H9 (cell line): ENCODE results near the gene TMEM201. TPM values are rescaled to one million over a fixed set of nuclear protein-coding genes. Genes with fewer than 3 reads are reported as not detected.

Experiments
- DNase-seq: peaks from one replicate; pipeline ENCODE4 v3.0.0-alpha.2; 2017
- H2AFZ ChIP-seq: one replicate; pipeline ENCODE4 v1.6.1; 2013; ENCODE audit warnings: mild to moderate bottlenecking, low read length, control low read depth, moderate library complexity
- H2AK5ac ChIP-seq: 2 replicates; pipeline ENCODE4 v1.6.1; 2013; ENCODE audit warnings: low read length, control low read depth, mixed read lengths; ENCODE audit not compliant: insufficient read length
- H2BK120ac ChIP-seq: one replicate; pipeline ENCODE4 v1.6.1; 2013; ENCODE audit warnings: low read depth, mild to moderate bottlenecking, low read length, control low read depth, inconsistent platforms; ENCODE audit not compliant: poor library complexity, severe bottlenecking
- H2BK12ac ChIP-seq: 2 replicates; pipeline ENCODE4 v1.6.1; 2013; ENCODE audit warnings: low read length, control low read depth, mixed read lengths, low read depth; ENCODE audit not compliant: insufficient read length
- H2BK15ac ChIP-seq: 2 replicates; pipeline ENCODE4 v1.6.1; 2013; ENCODE audit warnings: low read depth, low read length, control low read depth
- H2BK20ac ChIP-seq: one replicate; pipeline ENCODE4 v1.6.1; 2013; ENCODE audit warnings: low read depth, mild to moderate bottlenecking, low read length, control low read depth, inconsistent platforms; ENCODE audit not compliant: poor library complexity, severe bottlenecking
- H2BK5ac ChIP-seq: 2 replicates; pipeline ENCODE4 v1.6.1; 2013; ENCODE audit warnings: low read length, control low read depth, mixed read lengths; ENCODE audit not compliant: insufficient read length
- H3K14ac ChIP-seq: 2 replicates; pipeline ENCODE4 v1.6.1; 2013; ENCODE audit warnings: low read length, control low read depth; ENCODE audit not compliant: insufficient read depth
- H3K18ac ChIP-seq: 2 replicates; pipeline ENCODE4 v1.6.1; 2013; ENCODE audit warnings: low read depth, mild to moderate bottlenecking, mixed read lengths, low read length, control low read depth; ENCODE audit not compliant: insufficient read length
- H3K23ac ChIP-seq: 2 replicates; pipeline ENCODE4 v1.6.1; 2013; ENCODE audit warnings: low read length, control low read depth, mixed read lengths, low read depth; ENCODE audit not compliant: insufficient read length
- H3K23me2 ChIP-seq: 2 replicates; pipeline ENCODE4 v1.6.1; 2013; ENCODE audit warnings: low read depth, mild to moderate bottlenecking, mixed read lengths, low read length, control low read depth; ENCODE audit not compliant: insufficient read length, poor library complexity, severe bottlenecking
- H3K27ac ChIP-seq: 2 replicates; pipeline ENCODE4 v1.5.1; 2013; ENCODE audit warnings: low read length, control low read depth, mixed read lengths, low read depth; ENCODE audit not compliant: insufficient read length
- H3K27me3 ChIP-seq: 2 replicates; pipeline ENCODE4 v1.6.1; 2013; ENCODE audit warnings: low read length, control low read depth, inconsistent platforms; ENCODE audit not compliant: insufficient read depth
- H3K4ac ChIP-seq: 2 replicates; pipeline ENCODE4 v1.6.1; 2013; ENCODE audit warnings: low read depth, mild to moderate bottlenecking, control low read depth, inconsistent platforms, low read length, moderate library complexity
- H3K4me1 ChIP-seq: 2 replicates; pipeline ENCODE4 v1.6.1; 2013; ENCODE audit warnings: low read length, control low read depth, inconsistent platforms; ENCODE audit not compliant: insufficient read depth
- H3K4me2 ChIP-seq: 2 replicates; pipeline ENCODE4 v1.6.1; 2013; ENCODE audit warnings: low read length, control low read depth, mixed read lengths; ENCODE audit not compliant: insufficient read length, insufficient read depth
- H3K56ac ChIP-seq: 2 replicates; pipeline ENCODE4 v1.6.1; 2013; ENCODE audit warnings: low read depth, mild to moderate bottlenecking, mixed read lengths, low read length, control low read depth; ENCODE audit not compliant: insufficient read length
- H3K79me1 ChIP-seq: 2 replicates; pipeline ENCODE4 v1.6.1; 2013; ENCODE audit warnings: low read depth, mild to moderate bottlenecking, moderate library complexity, low read length, control low read depth, inconsistent platforms; ENCODE audit not compliant: insufficient read depth, poor library complexity, severe bottlenecking
- H3K79me2 ChIP-seq: 2 replicates; pipeline ENCODE4 v1.6.1; 2013; ENCODE audit warnings: low read length, control low read depth, inconsistent platforms; ENCODE audit not compliant: insufficient read depth
- H3K9ac ChIP-seq: 2 replicates; pipeline ENCODE4 v1.6.1; 2013; ENCODE audit warnings: low read length, control low read depth, mixed read lengths; ENCODE audit not compliant: insufficient read length; ENCODE audit errors: extremely low read depth
- H3K9me3 ChIP-seq: one replicate; pipeline ENCODE4 v1.6.1; 2013; ENCODE audit warnings: low read depth, low read length, inconsistent platforms; ENCODE audit not compliant: control insufficient read depth
- H3T11ph ChIP-seq: one replicate; pipeline ENCODE4 v1.6.1; 2013; ENCODE audit warnings: mild to moderate bottlenecking, low read length, control low read depth, inconsistent platforms
- H4K20me1 ChIP-seq: one replicate; pipeline ENCODE4 v1.6.1; 2013; ENCODE audit not compliant: control insufficient read depth, insufficient read length, insufficient read depth
- H4K5ac ChIP-seq: 2 replicates; pipeline ENCODE4 v1.6.1; 2013; ENCODE audit warnings: low read depth, mild to moderate bottlenecking, mixed read lengths, low read length, control low read depth; ENCODE audit not compliant: insufficient read length
- H4K8ac ChIP-seq: replicated peaks from 2 replicates; pipeline ENCODE4 v1.6.1; 2013; ENCODE audit warnings: low read length, control low read depth, mixed read lengths, low read depth; ENCODE audit not compliant: insufficient read length
- H4K91ac ChIP-seq: 2 replicates; pipeline ENCODE4 v1.6.1; 2013; ENCODE audit warnings: low read depth, mild to moderate bottlenecking, moderate library complexity, mixed read lengths, low read length, control low read depth; ENCODE audit not compliant: insufficient read length
- H3K27ac Mint-ChIP-seq, 3 experiments: 2 replicates in 2 of 3; 3 replicates in 1 of 3; pipeline ENCODE4 v1.8.0; 2020 to 2021; ENCODE audit warnings: mixed read lengths in 3 of 3, mild to moderate bottlenecking in 1 of 3, moderate library complexity in 1 of 3
- H3K27me3 Mint-ChIP-seq: 2 replicates; pipeline ENCODE4 v1.8.0; 2021; ENCODE audit warnings: low read depth, mild to moderate bottlenecking, moderate library complexity, mixed read lengths
- H3K36me3 Mint-ChIP-seq, 3 experiments: 2 replicates in 2 of 3; 3 replicates in 1 of 3; pipeline ENCODE4 v1.8.0; 2020 to 2021; ENCODE audit warnings: low read depth in 3 of 3, mixed read lengths in 3 of 3; ENCODE audit not compliant: insufficient read depth in 1 of 3
- H3K4me1 Mint-ChIP-seq, 2 experiments: 2 replicates each; pipeline ENCODE4 v1.8.0; 2020; ENCODE audit warnings: mixed read lengths in 2 of 2
- H3K4me3 Mint-ChIP-seq, 2 experiments: 2 replicates in 1 of 2; 3 replicates in 1 of 2; pipeline ENCODE4 v1.8.0; 2020 to 2021; ENCODE audit warnings: mild to moderate bottlenecking in 2 of 2, mixed read lengths in 2 of 2, moderate library complexity in 1 of 2
- H3K9me3 Mint-ChIP-seq, 2 experiments: 2 replicates in 1 of 2; 3 replicates in 1 of 2; pipeline ENCODE4 v1.8.0; 2020; ENCODE audit warnings: mild to moderate bottlenecking in 2 of 2, mixed read lengths in 2 of 2, moderate library complexity in 1 of 2
- WGBS: extraction: QIAGEN DNeasy Blood & Tissue Kit; methylation state at CpG from one replicate; pipeline ENCODE4 v1.1.7; 2013; ENCODE audit warnings: missing lambda C conversion rate, low lambda C conversion rate, mixed read lengths; ENCODE audit not compliant: insufficient read length; ENCODE audit errors: extremely low coverage; 5-methylcytosine and 5-hydroxymethylcytosine counted together
- total RNA-seq: library from RNA; stranded (reverse); gene quantifications from 2 replicates; pipeline ENCODE4 v1.2.1, GENCODE V29; 2021
- TF ChIP-seq, protein P1 (sequence below): fragments of 200-600 bp; sonication (generic); conservative IDR thresholded peaks from 3 replicates; pipeline ENCODE4 v1.8.0; 2021; ENCODE audit warnings: antibody characterized with exemption, mild to moderate bottlenecking

Gene TMEM201
- total RNA-seq, 1 experiment from 2014 or later, result 31.0 TPM

DNA sequence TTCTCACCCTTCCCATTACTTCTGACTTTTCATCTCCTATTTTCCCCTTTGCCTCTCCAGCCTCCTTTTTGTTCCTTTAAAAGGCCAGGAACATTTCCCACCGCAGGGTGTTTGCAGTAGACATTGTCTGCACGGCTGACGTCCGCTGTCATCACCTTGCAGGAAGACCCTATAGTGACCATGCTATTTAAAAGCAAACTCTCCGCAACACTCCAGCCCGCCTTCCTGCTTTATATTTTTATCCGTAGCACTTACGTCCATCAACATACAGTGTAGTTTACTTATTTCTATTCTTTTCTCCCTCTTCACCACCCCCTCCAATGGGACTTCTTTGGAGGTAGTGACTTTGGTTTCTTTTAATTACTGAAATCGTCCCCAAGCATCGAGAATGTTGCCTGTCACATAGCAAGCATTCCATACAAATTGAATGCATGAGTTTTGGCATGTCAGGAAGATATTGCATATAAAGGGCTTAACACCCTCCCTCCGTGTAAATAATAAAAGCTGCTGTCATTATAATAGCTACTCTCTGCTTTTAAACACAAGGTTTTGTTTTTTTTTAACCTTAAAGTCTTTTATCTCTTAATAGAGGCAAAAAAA is 29.7 kb upstream of the TMEM201 start:
- Histone ChIP-seq H3K79me2 (no peaks in the 10 kb centered on the region), H2BK15ac (no peak overlapping the region), H3K23me2 (no peaks in the 10 kb centered on the region), H3K27me3 (no peaks in the 10 kb centered on the region), H3K4me2 (no peak overlapping the region), H4K20me1 (no peaks in the 10 kb centered on the region), H3K23ac (no peak overlapping the region), H4K5ac (no peak overlapping the region), H3K79me1 (peaks cover 3% of the 10 kb centered on the region), H2AK5ac (no peak overlapping the region), H2BK20ac (no peak overlapping the region), H3K18ac (no peak overlapping the region), H4K91ac (no peak overlapping the region), H3K14ac (no peak overlapping the region), H3K9ac (no peak overlapping the region), H3T11ph (no peak overlapping the region), H2BK120ac (no peak overlapping the region), H3K9me3 (no peaks in the 10 kb centered on the region), H3K4ac (no peak overlapping the region), H3K27ac (no peak overlapping the region), H2BK5ac (no peak overlapping the region), H3K4me1 (no peaks in the 10 kb centered on the region), H4K8ac (no peak overlapping the region), H2AFZ (no peak overlapping the region), H3K56ac (no peak overlapping the region), H2BK12ac (no peak overlapping the region)
- Mint-ChIP-seq H3K9me3 (no peaks in the 10 kb centered on the region), H3K4me1 (peaks cover 5 to 6% of the 10 kb centered on the region in 2 experiments), H3K27ac (no peak overlapping the region), H3K36me3 (peaks cover 29 to 59% (median 58%) of the 10 kb centered on the region in 3 experiments; a peak in 6 of 7 replicates), H3K27me3 (peaks cover 81% of the 10 kb centered on the region), H3K4me3 (no peak overlapping the region)
- no peak for DNase-seq
- TF ChIP-seq, protein P1, sequence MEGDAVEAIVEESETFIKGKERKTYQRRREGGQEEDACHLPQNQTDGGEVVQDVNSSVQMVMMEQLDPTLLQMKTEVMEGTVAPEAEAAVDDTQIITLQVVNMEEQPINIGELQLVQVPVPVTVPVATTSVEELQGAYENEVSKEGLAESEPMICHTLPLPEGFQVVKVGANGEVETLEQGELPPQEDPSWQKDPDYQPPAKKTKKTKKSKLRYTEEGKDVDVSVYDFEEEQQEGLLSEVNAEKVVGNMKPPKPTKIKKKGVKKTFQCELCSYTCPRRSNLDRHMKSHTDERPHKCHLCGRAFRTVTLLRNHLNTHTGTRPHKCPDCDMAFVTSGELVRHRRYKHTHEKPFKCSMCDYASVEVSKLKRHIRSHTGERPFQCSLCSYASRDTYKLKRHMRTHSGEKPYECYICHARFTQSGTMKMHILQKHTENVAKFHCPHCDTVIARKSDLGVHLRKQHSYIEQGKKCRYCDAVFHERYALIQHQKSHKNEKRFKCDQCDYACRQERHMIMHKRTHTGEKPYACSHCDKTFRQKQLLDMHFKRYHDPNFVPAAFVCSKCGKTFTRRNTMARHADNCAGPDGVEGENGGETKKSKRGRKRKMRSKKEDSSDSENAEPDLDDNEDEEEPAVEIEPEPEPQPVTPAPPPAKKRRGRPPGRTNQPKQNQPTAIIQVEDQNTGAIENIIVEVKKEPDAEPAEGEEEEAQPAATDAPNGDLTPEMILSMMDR, result no peak
- WGBS, result no CpG with 5 or more reads among the region's 11 CpGs
